Cerebellar cortex (tissue), 1 donor: ENCODE data around the gene B4GALT6.

Experiments used
- DNase-seq: peaks from one replicate; pipeline ENCODE4 v3.0.0-alpha.2; 2015; ENCODE audit warnings: low spot score

The B4GALT6 gene

DNA sequence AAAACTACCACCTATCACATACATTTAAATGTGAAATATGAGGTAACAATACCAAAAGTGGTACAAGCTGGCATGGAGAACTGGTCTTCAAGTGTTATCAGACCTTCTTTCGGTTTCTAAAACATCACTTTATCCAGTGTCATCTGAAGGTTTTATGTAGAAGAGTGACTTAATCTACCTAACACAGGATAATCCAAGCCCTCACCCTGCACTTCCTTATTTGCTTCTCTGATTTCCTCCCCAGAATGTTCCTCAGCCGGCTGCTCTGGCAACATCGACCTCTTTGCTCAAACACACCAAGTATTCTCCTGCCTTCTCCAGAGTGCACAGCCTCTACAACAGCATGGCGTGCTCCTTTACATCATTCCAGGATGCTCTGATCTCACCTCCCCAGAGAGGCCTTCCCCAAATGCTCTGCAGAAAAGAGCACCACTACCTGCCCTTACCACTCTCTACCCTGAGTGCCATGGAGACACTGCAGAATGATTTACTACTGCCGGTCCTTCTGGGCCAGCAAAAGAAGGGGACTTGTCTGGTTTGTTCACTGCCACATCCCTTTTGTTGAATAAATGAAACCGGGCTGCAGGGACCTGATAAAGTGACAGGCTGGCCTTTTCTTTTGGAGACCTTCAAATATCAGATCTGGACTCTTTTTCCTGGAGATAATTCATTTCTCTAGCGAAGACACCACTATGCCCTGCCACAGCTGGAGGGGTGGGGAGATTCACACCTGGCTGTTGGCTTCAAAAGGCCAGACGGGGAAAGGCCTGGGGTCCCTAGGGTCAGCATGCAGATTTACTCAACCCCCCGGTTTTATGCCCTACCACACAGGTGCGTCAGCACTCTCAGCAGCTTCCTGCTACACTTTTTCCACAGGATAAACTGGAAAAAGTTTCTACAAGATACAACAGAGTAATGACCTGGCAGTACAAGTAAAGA lies 50.7 kb downstream of the B4GALT6 start:
- DNase-seq = no peak

DNA sequence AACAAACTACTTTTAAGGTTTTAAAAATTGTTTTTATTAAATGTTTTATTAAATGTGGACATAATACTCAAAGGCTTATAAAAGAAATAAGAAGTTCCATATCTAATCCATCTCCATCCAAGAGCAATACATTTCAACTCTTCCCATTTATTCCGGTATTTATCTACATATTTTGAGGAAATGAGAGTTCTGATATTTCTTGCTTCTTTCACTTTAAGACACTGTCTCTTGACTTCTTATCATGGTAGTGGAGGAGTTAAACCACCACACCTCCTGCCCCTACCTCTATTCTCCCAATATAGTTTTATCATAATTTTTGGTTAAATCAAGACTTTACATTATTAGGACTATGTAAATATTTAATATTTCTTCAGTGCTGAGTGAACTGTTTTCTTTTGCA lies 52.0 kb downstream of the B4GALT6 start:
- DNase-seq = no peak

DNA sequence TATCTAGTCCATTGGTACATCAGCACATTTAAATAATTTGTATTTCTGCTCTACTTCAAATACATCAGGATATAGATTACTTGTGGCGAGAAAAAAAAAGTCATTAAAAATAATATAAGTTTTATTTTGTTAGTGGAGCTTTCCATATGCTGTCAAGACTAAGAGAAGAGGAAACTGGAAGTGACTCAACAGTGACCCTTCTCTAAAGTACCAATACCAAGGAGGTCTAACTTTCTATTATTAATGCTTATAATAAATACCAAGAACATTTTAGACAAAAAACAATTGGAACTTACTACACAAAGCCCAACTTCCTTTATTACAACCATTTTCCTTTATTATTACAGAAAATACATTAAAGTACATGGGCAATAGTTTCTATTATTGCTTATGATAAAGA lies 52.9 kb downstream of the B4GALT6 start:
- no peak for DNase-seq

DNA sequence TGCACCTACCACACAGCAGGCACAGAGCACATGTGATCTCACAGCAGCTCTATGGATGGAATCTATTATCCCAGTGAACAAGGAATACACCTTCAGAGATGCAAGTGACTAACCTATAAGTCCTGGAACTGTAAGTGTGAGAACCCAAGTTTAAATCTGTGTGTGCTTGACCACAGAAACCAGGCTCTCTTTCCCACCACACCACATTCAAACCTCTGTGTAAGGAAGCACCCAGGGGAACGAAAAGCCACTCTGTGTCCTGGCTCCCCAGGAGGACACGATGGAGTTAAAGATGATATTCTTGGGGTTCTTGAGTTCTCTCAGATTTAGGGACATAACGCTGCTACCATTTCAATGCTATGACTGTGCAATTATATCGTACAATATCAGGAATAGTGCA lies 53.8 kb downstream of the B4GALT6 start:
- no peak for DNase-seq

DNA sequence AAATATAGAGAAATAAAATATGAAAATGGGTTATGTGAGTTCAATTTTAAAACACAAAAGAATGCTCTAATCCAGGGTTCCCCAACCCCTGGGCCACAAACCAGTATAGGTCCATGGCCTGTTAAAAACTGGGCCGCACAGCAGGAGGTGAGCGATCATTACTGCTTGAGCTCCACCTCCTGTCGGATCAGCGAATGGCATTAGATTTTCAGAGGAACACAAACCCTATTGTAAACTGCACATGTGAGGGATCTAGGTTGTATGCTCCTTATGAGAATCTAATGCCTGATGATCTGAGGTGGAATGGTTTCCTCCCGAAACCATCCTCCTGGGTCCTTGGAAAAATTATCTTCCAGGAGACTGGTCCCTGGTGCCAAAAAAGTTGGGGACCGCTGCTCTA lies 58.0 kb downstream of the B4GALT6 start:
- no peak for DNase-seq

DNA sequence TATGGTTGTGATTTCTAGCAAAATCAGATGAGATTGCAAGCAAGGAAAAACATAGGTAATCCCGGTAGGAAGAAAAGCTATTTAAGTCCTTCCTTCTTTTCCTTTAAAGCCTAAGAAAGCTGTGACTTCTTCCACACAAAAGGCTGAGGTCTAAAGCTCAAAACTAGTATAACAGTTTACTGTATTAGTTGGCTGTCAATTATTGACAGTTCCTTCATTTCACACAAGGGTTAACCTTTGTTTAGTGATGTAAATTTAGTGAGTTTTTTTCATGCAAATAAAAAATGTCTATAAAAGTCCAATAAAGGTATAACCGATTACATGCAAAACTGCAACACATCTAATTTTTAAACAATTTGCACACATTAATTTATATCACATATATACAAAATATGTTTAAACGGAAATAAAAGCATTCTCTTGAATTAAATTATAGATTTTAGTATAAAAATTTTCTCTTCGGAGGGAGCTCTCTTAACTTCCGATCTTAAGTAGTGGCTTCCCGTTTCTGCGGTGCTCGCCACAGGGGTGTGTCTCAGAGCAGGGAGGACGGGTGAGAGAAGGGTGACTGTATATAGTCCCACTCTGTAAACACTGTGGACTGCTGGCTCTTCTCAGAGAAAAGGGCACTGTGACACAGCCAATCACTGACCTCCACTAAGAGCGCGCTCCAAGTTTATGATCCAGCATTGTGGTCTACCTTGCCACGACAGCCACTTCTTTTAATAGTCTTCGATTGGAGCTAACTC lies 59.3 kb downstream of the B4GALT6 start:
- DNase-seq = no peak

DNA sequence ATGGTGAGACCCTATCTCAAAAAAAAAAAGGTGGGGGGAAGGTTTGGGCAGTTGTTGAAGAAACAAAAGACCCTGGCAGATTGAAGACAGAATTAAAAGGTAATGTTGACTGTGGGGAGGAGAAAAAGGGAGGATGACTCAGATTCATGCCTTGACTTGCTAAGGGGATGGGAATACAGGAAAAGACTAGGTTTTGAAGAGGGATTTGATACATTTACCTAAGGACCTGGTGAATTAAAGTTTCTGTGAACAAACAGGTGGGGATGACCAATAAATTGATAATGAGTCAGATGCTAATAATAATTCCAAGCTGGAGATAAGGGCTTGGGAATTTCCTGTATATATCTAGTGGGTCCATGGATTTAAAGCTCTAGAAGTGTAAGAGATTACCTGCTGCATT lies 65.1 kb downstream of the B4GALT6 start:
- DNase-seq = no peak

DNA sequence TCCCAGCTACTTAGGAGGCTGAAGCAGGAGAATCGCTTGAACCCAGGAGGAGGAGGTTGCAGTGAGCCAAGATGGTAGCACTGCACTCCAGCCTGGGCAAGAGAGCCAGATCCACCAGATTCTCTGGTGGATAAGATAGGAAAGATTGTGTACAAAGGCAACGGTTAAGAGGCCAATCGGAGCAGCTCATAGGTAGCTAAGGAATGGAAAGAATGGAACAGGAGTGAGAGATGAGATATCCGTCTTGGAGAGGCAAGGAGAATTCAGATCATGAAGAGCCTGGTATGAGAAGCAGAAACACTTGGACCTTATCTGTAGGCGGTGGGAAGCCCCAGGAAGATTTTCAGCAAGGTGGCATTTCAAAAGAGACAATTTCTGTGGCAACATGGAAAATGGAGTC lies 65.6 kb downstream of the B4GALT6 start:
- no peak for DNase-seq

DNA sequence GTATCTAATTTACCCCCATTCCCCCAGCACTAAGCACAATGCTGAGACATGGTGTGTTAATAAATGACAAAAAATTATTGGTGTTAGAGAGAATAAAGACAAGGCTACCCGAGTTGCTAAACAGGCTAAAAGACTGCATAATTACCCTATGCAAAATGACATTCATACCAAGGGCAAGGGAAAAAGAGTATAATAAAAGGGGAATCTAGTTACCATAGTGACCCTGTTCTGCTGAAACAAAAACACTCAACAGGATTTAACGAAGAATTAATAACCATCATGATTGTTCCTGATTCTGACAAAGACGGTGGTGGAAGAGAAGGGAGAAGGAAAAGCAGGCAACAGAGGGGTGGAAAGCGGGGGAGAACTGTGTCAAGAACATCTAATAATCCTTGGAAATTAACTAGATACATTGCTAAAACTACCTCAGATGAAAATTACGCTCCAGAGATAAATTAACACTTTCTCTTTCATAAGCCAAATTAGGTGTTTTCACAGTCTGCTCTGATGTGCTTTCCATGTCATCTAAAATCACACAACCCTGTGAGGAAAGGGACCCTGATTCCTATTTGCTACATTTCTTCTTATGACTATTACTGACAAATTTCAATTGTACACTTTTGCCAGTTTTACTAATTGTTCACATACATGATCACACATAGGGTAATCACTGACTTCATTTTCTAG lies 67.2 kb downstream of the B4GALT6 start:
- no peak for DNase-seq

DNA sequence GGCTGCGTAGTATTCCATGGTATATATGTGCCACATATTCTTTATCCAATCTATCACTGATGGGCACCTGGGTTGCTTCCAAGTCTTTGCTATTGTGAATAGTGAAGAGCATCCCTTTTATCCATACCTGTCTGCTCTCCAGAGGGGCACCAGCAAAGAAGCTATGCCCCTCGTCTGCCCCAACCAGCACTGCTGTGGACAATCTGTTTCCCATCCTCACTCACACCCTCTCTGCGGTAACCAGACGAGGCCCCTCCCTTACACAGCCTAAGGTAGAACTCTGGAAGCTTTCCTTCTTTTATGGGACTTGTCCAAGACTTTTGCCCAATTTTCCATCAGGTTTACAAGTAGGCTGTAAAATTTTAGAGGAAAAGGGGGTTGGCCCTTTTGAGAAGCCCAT lies 67.8 kb downstream of the B4GALT6 start:
- no peak for DNase-seq

DNA sequence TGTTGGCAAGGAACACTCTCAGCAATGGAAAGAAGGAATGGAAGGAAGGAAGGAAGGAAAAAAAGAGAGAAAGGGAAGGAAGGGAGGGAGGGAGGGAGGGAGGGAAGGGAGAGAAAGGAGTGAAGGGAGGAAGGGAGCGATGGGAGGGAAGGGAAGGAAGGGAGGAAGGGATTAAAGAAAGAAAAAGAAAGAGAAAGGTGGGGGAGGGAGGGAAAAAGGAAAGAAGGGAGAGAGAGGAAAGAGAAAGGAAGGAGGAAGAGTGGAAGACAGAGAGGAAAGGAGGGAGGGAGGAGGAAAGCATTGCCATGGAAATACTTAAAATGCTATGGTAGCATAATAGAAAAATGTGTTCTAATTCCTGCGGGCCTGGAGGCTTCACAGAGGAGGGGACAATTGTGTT lies 70.3 kb downstream of the B4GALT6 start:
- no peak for DNase-seq

DNA sequence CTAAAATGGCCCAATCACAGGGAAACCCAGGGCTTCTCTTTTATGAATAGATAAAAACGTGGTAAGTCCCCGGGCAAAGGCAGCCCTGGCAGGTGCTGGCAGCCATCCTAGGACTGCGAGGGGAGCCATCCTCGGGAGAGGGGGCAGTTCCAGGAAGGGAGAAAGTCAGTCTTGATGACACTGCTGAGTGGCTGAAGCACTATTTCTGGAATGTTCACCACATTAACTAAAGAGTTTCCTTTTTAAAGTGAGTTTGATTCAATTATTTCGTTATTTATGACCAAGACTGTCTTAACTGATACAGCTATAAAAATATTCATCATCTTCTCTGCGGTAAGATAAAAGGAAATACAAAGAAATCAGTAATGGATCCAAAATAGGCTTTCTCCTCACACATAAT lies 72.3 kb downstream of the B4GALT6 start:
- DNase-seq = peak; percentile 9

DNA sequence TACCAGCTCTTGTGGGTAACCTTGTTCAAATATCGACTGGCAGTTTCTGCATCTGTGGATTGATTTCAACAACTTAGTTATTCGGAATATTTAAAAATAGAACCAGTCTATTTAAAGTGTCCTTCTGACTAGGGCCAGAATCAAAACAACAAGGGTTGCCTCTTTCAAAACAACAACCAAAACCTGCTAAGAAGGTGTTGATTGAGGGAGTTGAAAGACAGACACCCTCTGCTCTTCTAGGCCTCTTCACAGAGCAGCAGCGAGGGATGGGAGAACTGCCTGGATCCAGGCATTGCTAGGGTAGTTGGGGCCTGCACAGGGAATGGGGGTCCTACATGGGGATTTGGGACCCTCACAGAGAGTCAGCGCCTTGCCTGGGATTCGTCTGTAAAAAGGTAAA lies 72.9 kb downstream of the B4GALT6 start:
- DNase-seq = no peak

DNA sequence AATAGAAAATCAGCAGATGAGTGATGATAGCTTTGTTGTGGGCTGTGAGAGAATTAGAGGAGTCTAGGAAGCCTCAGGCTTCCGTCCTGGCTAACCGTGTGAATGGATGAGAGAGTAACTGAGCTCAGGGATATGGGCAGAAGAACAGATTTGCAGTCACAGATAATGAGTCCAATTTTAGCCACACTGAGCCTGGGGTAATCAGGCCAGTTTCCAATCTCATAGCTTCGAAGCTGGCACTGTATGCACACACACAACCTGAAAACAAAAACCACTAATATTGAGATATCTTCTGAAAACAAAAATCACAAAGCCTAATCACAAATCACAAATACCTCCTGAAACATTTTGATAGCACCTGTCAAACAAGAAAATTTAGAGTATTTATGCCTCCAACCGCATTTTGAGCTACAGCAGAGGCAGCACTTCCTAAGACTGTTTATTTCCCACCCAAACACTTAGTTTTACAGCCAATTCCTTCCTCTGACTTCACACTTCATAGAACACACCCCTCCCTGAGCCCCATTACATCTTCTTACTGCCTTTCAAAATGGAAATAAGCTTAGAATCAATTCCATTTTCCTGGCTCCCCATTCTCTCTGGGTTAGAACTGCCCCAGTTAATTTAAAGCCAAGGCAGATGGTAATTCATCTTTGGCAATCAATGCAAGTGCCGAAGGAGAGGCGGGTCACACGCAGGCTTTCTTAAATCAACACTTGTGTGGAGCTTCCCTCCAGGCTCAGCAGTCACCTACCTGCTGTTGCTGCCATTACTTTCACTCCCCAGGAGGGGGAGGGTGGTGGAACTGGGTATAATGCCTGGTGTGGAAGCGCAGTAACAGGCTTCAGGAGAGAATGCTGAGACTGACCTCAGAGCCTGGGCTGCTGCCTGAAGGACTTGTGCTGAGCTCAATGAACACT lies 73.8 kb downstream of the B4GALT6 start:
- DNase-seq = peak; percentile 92

DNA sequence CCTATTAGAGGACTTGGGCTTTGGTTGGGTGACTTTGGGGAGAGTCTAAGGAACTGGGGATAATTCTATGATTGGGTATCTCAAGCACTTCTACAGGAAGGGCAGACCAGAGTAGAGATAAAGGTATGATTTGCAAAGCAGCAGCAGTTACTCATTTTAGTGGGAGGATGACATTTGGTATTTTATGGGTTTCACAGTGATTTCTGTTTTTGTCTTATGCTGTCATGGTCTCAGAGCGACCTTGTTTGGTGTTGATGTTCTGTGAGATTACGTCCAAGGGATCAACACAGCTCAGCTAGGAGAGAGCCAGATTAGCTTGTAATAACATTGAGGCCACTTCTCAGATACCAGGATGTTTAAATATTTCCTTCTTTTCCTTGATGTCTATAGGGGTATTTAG lies 74.5 kb downstream of the B4GALT6 start:
- no peak for DNase-seq

DNA sequence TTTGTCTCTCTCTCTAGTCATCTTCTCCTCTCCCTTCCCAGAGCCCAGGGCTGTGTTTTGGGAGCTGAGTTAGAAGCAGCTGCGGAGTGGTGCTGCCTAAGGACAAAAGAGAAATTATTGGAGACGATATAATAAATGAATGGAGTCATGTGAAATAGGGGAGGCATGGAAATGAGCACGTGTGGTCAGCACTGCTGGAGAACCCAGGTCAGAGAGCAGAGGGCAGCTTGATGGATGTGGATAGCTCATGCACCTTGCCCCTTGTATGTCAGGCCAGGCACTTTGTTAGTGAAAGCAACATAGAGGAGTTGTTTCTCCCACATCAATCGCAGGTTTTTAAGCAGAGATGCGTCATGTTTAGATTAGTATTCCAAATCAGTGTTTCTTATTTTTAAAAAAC lies 77.0 kb downstream of the B4GALT6 start:
- no peak for DNase-seq

DNA sequence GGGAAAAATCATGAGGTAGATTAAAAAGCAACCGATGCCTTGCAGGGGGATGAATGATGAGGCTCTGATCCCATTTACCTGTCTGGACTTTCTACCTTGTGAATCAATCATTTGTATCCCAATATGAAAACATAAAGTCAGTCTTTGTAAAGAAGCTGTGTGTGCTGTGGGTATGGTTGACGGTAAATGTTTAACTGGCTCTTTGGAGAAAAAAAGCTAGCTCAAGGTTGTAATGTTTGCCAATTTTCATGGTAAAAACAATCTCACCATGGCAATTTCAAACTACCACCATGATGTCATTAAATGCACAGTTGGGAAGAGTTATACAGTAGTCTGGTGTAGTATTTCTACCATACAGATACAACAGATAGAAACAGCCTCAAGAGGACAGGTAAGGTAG lies 78.1 kb downstream of the B4GALT6 start:
- DNase-seq = no peak

DNA sequence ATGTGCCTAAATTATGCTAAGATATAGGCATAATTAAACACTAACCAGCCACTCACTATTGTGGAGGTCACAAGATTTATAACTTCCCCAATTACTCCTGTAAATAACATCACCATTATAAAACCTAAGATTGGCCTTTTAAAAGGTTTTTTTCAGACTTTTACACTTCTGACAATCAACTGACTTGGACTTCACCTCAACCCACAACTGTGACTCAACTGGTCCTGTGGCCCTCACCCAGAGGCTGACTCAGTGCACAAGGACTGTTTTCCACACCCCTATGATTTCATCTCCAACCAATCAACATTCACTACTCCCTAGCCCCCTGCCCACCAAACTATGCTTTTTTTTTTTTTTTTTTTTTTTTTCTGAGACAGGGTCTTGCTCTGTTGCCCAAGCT lies 81.1 kb downstream of the B4GALT6 start:
- no peak for DNase-seq

DNA sequence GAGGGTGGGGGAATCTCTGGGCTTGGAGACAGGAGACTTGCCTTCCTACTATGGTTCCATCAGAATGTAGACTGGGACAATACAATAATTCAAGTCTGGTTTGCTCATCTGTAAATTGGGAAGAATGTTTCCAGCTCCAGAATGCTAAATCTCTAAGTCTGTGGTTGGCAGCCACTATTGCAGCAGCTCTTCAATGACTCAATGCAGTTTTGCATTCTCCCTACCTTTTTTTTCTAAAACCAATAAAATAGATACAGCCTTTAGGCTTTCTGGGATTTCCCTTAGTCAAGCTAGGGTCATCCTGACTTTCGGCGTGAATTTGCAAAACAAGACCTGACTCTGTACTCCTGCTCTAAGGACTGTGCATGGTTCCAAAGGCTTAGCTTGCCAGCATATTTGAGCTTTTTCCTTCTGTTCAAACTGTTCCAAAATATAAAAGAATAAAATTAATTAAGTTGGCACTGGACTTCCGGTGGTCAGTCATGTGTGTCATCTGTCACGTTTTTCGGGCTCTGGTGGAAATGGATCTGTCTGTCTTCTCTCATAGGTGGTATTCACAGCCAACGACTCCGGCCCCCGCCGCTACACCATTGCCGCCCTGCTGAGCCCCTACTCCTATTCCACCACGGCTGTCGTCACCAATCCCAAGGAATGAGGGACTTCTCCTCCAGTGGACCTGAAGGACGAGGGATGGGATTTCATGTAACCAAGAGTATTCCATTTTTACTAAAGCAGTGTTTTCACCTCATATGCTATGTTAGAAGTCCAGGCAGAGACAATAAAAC lies 86.2 kb downstream of the B4GALT6 start:
- DNase-seq = peak; percentile 10

DNA sequence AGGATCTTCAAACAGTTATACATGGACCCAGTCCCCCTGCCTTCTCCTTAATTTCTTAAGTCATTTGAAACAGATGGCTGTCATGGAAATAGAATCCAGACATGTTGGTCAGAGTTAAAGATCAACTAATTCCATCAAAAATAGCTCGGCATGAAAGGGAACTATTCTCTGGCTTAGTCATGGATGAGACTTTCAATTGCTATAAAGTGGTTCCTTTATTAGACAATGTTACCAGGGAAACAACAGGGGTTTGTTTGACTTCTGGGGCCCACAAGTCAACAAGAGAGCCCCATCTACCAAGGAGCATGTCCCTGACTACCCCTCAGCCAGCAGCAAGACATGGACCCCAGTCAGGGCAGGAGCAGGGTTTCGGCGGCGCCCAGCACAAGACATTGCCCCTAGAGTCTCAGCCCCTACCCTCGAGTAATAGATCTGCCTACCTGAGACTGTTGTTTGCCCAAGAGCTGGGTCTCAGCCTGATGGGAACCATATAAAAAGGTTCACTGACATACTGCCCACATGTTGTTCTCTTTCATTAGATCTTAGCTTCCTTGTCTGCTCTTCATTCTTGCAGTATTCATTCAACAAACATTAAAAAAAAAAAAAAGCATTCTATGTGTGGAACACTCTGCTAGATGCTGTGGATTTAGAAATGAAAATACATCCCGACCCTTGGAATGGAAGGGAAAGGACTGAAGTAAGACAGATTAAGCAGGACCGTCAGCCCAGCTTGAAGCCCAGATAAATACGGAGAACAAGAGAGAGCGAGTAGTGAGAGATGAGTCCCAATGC lies 88.1 kb downstream of the B4GALT6 start:
- no peak for DNase-seq
